Endothelial cell of umbilical vein (primary cell): Measurements from ENCODE around the gene KCNK15. TPM values are rescaled to one million over a fixed set of nuclear protein-coding genes. Genes with fewer than 3 reads are reported as not detected.

Experiments
- BruUV-seq: library from RNA; stranded (reverse); fragments of 400-500 nt; replicated peaks from 2 replicates; lab custom pipeline; 2021; lab: Mats Ljungman, UMichigan
- CTCF ChIA-PET: fragments of 300-600, 350-600 bp; sonication (Branson Sonifier 250); formaldehyde crosslinking; loops from one replicate; lab custom pipeline; 2021; ENCODE audit warnings: antibody characterized with exemption, inconsistent platforms; lab: Charles Lee
- POLR2A ChIA-PET: fragments of 300-600, 350-600 bp; sonication (Branson Sonifier 250); formaldehyde crosslinking; loops from one replicate; lab custom pipeline; 2021; ENCODE audit warnings: antibody characterized with exemption, inconsistent platforms; lab: Charles Lee
- DNase-seq: peaks from one replicate; pipeline ENCODE4 v3.0.0-alpha.2; 2011; ENCODE audit warnings: low read depth, low spot score
- FAIRE-seq: peaks from 2 replicates; lab custom pipeline; 2011; peaks lifted over from hg19 to GRCh38; lab: Jason Lieb, UNC
- H2AFZ ChIP-seq: 2 replicates; pipeline ENCODE4 v1.6.0; 2012; ENCODE audit warnings: low read depth, low read length, control low read depth, inconsistent platforms
- H3K27ac ChIP-seq: 2 replicates; pipeline ENCODE4 v1.5.1; 2011; ENCODE audit warnings: low read depth, mild to moderate bottlenecking, control low read depth, low read length, moderate library complexity; ENCODE audit not compliant: insufficient read depth
- H3K27me3 ChIP-seq, 2 experiments: 2 replicates each; pipeline versions ENCODE4 v1.6.0 to v1.6.1; 2011; ENCODE audit warnings: low read length in 2 of 2, mixed read lengths in 1 of 2; ENCODE audit not compliant: control insufficient read depth in 2 of 2, insufficient read depth in 2 of 2
- H3K36me3 ChIP-seq, 2 experiments: 2 replicates in 1 of 2; 3 replicates in 1 of 2; pipeline ENCODE4 v1.5.1; 2011; ENCODE audit warnings: low read length in 2 of 2, mild to moderate bottlenecking in 1 of 2, moderate library complexity in 1 of 2; ENCODE audit not compliant: control insufficient read depth in 2 of 2, insufficient read depth in 2 of 2; ENCODE audit errors: extremely low read depth in 1 of 2
- H3K4me1 ChIP-seq: 3 replicates; pipeline ENCODE4 v1.5.1; 2011; ENCODE audit warnings: mild to moderate bottlenecking, low read length; ENCODE audit not compliant: control insufficient read depth, insufficient read depth; ENCODE audit errors: extremely low read depth
- H3K4me2 ChIP-seq: 2 replicates; pipeline ENCODE4 v1.6.1; 2011; ENCODE audit warnings: low read length, control low read depth, mixed read lengths; ENCODE audit not compliant: insufficient read depth
- H3K4me3 ChIP-seq, 3 experiments: fragments of 200-600 bp in 1 of 3; sonication (generic), shearing (Covaris generic) in 1 of 3; replicated peaks in 1 of 3; 2 replicates each; pipeline ENCODE4 v1.5.1; 2011 to 2016; ENCODE audit warnings: control low read depth in 3 of 3, low read length in 3 of 3, mild to moderate bottlenecking in 2 of 3, inconsistent platforms in 1 of 3, low read depth in 1 of 3, moderate library complexity in 1 of 3; ENCODE audit not compliant: insufficient read depth in 1 of 3
- H3K79me2 ChIP-seq: 2 replicates; pipeline ENCODE4 v1.6.0; 2012; ENCODE audit warnings: low read length, inconsistent platforms; ENCODE audit not compliant: control insufficient read depth, insufficient read depth
- H3K9ac ChIP-seq: replicated peaks from 2 replicates; pipeline ENCODE3; 2011; ENCODE audit warnings: low read length, control low read depth; ENCODE audit not compliant: insufficient read depth; ENCODE audit errors: extremely low read depth
- H3K9me1 ChIP-seq: replicated peaks from 3 replicates; pipeline ENCODE4 v1.6.0; 2011; ENCODE audit warnings: mild to moderate bottlenecking, low read length; ENCODE audit not compliant: control insufficient read depth, insufficient read depth; ENCODE audit errors: extremely low read depth
- H3K9me3 ChIP-seq: replicated peaks from 2 replicates; pipeline ENCODE4 v1.5.1; 2012; ENCODE audit warnings: low read length, inconsistent platforms; ENCODE audit not compliant: control insufficient read depth, insufficient read depth
- H4K20me1 ChIP-seq: replicated peaks from 2 replicates; pipeline ENCODE3; 2011; ENCODE audit warnings: mild to moderate bottlenecking, low read length; ENCODE audit not compliant: control insufficient read depth, insufficient read depth; ENCODE audit errors: extremely low read depth
- CTCF ChIP-seq, 2 donors: IDR thresholded peaks; 1 replicate in 1 of 2; 2 replicates in 1 of 2; pipeline ENCODE4 v1.5.1; 2011; ENCODE audit warnings: low read length in 2 of 2, mild to moderate bottlenecking in 2 of 2, moderate library complexity in 2 of 2, control low read depth in 1 of 2, inconsistent platforms in 1 of 2, low read depth in 1 of 2; ENCODE audit not compliant: insufficient read depth in 1 of 2; ENCODE audit errors: extremely low read depth in 1 of 2
- EZH2 ChIP-seq: IDR thresholded peaks from 2 replicates; pipeline ENCODE4 v1.6.1; 2012; ENCODE audit warnings: borderline replicate concordance, low read depth, mild to moderate bottlenecking, moderate library complexity, low read length, inconsistent platforms; ENCODE audit not compliant: severe bottlenecking
- FOS ChIP-seq: IDR thresholded peaks from 2 replicates; pipeline ENCODE4 v1.6.1; 2011; ENCODE audit warnings: mild to moderate bottlenecking, low read length, moderate library complexity, borderline replicate concordance; ENCODE audit not compliant: insufficient read depth
- GATA2 ChIP-seq: IDR thresholded peaks from 2 replicates; pipeline ENCODE4 v1.7.0; 2011; ENCODE audit warnings: low read depth, mild to moderate bottlenecking, moderate library complexity, mixed read lengths, low read length; ENCODE audit not compliant: insufficient read length, insufficient read depth
- MYC ChIP-seq: IDR thresholded peaks from one replicate; pipeline ENCODE4 v1.6.1; 2011; ENCODE audit warnings: mild to moderate bottlenecking, low read depth, low read length
- POLR2A ChIP-seq: IDR thresholded peaks from 2 replicates; pipeline ENCODE4 v1.6.1; 2012; ENCODE audit warnings: low read depth, mild to moderate bottlenecking, control low read depth, low read length
- POLR2AphosphoS5 ChIP-seq: IDR thresholded peaks from 2 replicates; pipeline ENCODE4 v1.6.1; 2012; ENCODE audit warnings: low read depth, mild to moderate bottlenecking, control low read depth, low read length, moderate library complexity; ENCODE audit not compliant: insufficient read depth
- dilution Hi-C: fragments of 300-500 bp; cut with MboI; formaldehyde crosslinking; loops from one replicate; pipeline ENCODE4 v1.15.0; 2019; ENCODE audit warnings: low sequenced_read_pairs; ENCODE audit not compliant: extremely low pct_ligation_motif_present
- intact Hi-C: fragments of 100-400 bp; cut with micrococcal nuclease; formaldehyde crosslinking; loops from one replicate; pipeline ENCODE4 v1.10.0; 2022
- polyA plus RNA-seq, 4 experiments: library from polyadenylated mRNA; depleted of rRNA in 3 of 4; stranded (reverse) in 3 of 4; unstranded in 1 of 4; fragments of >200 nt; gene quantifications; 2 replicates each; pipeline versions ENCODE4 v1.2.1 to v1.2.3, GENCODE V29; 2011 to 2012; ENCODE audit warnings: missing spikeins in 1 of 4
- total RNA-seq: library from RNA; stranded (reverse); gene quantifications from 2 replicates; pipeline ENCODE4 v1.2.3, GENCODE V29; 2021

KCNK15 gene
- total and polyA plus RNA-seq, 2 donors (not counting 3 experiments of a cell fraction or from before 2014, with no cell fraction given) = 0.06 TPM; not detected in 1

GRCh38 chr20:44701858-44702256, 43.8 kb upstream of the KCNK15 start:
- Histone ChIP-seq H3K9me3 (no peaks in the 10 kb centered on the region), H3K27ac (no peak overlapping the region), H3K4me3 (no peak overlapping the region), H3K4me1 (peaks cover 13% of the 10 kb centered on the region), H2AFZ (no peak overlapping the region), H3K9me1 (no peaks in the 10 kb centered on the region), H3K27me3 (no peaks in the 10 kb centered on the region), H4K20me1 (no peaks in the 10 kb centered on the region), H3K9ac (no peak overlapping the region), H3K4me2 (no peak overlapping the region), H3K36me3 (no peaks in the 10 kb centered on the region), H3K79me2 (no peaks in the 10 kb centered on the region)
- POLR2A ChIA-PET = no interaction called here
- dilution Hi-C loops = no loop called here
- DNase-seq (no peak), FAIRE-seq (no peak)
- intact Hi-C loops = no loop called here
- BruUV-seq = no TSS peak
- CTCF ChIA-PET = interaction anchor here (0.6 to 2.5 kb wide), 6 partner anchors 14 to 42 kb away, joined by 3 to 11 read pairs (median 4); partner anchors contain the start of gene CCN5
- TF ChIP-seq GATA2 (no peak), FOS (no peak), CTCF (IDR thresholded peaks at IDR 0.05; ENCODE audit: extremely low read depth in 1 of 2, insufficient read depth in 1 of 2, low read depth in 1 of 2, low read length in 2 of 2) (no peak), POLR2AphosphoS5 (no peak), EZH2 (no peak), MYC (no peak), POLR2A (no peak)
